GM21423 (cell line): ENCODE results near the gene ANKRD13B.
"Not testable (repeated sequence)": the region's sequence is repeated elsewhere in the genome, so short reads cannot be mapped to it uniquely, and the experiment has no call there.

Experiments
- ATAC-seq: cut with Tn5 transposase; IDR thresholded peaks from one replicate; pipeline ENCODE4 v1.9.1; 2021; ENCODE audit warnings: mild to moderate bottlenecking, moderate library complexity; ENCODE audit not compliant: unreplicated experiment

Gene ANKRD13B

DNA sequence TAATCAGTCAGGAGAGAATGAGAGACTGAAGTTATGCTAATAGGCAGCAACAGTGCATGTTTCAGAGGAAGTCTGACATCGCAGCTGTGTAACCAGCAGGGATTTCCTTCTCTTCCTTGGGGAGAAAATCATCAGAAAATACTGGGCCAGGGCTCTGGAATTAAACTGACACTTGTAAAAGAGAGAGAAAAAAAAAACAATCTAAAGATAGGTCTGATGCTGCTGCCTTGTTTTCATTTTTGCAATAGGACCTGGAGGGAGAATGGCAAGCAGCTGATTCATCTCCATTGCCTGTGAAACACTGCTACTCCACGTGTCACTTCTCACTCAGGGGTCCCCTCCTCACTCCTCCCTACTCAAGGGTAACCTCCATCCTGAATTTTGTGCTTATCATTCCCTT lies 47.5 kb downstream of the ANKRD13B start:
- no peak for ATAC-seq

- ATAC-seq, result no peak
Measured at GRCh38 chr17:29640981-29641642, 48.2 kb downstream of the ANKRD13B start.

DNA sequence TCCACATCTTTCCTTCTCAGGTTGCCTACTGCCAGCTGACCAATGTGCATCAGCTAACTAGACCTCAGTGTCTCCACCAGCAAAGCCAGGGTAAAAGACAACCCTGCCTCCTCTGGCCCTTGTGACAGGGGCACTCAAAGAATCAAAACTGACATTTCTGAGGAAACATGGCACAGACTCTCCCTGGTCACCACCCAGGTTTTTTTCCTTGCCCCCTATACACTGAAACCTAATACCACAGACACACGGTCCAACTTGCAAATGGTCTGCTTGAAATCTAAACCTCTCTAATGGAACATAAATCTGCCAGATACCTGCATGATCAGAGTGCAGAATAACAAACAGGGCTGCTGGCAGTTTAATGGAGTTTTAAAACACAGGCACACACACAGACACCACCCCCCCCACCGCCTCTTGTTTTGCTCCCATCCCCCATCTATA lies 49.3 kb downstream of the ANKRD13B start:
- no peak for ATAC-seq

- no peak for ATAC-seq
Measured at GRCh38 chr17:29643817-29644160, 50.9 kb downstream of the ANKRD13B start.

DNA sequence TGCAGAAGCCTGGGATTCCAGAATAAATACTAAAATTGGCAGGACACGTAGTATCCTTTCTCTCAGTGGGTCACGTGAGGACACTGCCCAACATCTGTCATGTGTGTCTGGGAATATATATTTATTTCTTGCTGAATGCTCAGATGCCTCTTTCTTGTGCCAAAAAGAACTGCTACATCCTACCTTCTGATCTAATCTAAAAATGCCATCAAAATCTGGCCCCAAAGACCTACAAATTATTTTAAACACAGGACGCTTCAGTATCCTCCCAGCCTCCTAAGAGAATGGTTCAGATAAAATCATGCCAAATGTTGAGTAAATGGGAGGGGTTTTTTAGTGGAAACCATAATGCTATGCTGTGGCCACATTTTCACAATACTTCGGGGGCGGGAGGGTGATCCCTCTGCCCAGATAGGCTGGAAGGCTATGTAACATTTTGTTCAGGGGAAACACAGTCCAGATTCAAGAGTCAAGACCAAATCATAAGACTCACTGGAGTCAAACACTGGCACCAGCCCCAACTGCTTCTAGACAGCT lies 52.7 kb downstream of the ANKRD13B start:
- no peak for ATAC-seq

- no peak for ATAC-seq
Measured at GRCh38 chr17:29648005-29648404, 55.1 kb downstream of the ANKRD13B start.

- ATAC-seq, result no peak
Measured at GRCh38 chr17:29649359-29649758, 56.4 kb downstream of the ANKRD13B start.

DNA sequence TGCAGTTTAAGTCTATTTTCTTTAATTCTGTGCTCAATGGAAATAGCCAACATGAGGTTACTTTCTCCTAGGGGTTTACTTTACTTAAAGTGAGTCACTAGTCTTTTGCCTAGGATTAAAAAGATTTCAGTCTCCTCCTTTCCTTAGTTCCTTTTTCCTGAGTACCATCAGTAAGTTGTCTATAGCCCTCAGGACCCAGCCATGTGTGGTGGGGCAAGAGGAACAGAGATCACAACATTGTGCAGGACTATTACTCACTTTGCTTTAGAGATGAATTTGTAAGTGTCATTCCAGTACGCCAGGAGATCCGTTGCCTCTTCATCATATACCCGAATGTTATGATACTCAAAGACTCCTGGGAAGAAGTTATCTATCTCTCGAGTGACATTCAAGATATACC lies 57.5 kb downstream of the ANKRD13B start:
- ATAC-seq, result no peak

DNA sequence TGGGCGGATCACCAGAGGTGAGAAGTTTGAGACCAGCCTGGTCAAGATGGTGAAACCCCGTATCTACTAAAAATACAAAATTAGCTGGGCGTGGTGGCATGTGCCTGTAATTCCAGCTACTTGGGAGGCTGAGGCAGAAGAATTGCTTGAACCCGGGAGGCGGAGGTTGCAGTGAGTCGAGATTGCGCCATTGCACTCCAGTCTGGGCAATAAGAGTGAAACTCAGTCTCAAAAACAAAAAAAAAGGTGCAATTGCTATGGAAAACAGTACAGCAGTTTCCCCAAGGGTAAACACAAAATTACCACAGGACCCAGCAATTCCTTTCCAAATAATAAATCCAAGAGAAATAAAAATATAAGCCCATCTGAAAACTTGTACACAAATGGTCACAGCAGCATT lies 59.0 kb downstream of the ANKRD13B start:
- not testable (repeated sequence) for ATAC-seq

GRCh38 chr17:29652976-29653375 lies 60.0 kb downstream of the ANKRD13B start:
- ATAC-seq, result no peak

GRCh38 chr17:29653995-29654714 lies 61.2 kb downstream of the ANKRD13B start:
- ATAC-seq, result no peak

- ATAC-seq, result no peak
Measured at GRCh38 chr17:29655323-29655722, 62.4 kb downstream of the ANKRD13B start.

GRCh38 chr17:29659155-29659554 lies 66.2 kb downstream of the ANKRD13B start:
- no peak for ATAC-seq

- ATAC-seq, result no peak
Measured at GRCh38 chr17:29661213-29661612, 68.3 kb downstream of the ANKRD13B start.

DNA sequence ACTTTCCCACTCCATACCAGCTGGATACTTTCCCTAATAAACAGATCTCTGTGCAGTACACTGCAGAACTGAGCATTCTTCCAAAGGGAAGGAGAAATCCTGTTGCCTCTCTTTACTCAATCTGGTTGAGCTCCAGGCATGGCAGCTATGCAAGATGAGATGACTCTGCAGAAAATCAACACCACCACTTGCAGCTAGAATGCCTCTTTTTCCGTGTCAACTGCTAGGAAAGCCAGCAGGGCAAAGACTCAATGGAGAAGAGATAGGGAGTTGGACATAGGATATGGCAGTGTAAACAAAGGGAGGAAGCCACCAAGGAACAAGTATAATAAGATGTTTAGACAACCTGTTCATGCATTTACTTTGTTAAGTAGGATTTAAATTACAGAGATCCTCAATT lies 70.2 kb downstream of the ANKRD13B start:
- no peak for ATAC-seq
